Right lung (tissue), 5 donors: ENCODE results near the gene USP31. TPM values are rescaled to one million over a fixed set of nuclear protein-coding genes. Genes with fewer than 3 reads are reported as not detected.

Experiments used
- DNase-seq, 2 donors: peaks; one replicate each; pipeline ENCODE4 v3.0.0-alpha.2; 2013
- polyA plus RNA-seq, 5 donors: library from polyadenylated mRNA; unstranded; fragments of 120-200 nt; gene quantifications; one replicate each; pipeline versions ENCODE4 v1.2.1 to v1.2.3, GENCODE V29; 2013; ENCODE audit warnings: inconsistent platforms in 1 of 5, low replicate concordance in 1 of 5; ENCODE audit not compliant: insufficient read length in 5 of 5, insufficient read depth in 1 of 5

Gene USP31
- polyA plus RNA-seq, 5 donors, result 7.1 to 9.3 (median 9.2) TPM

DNA sequence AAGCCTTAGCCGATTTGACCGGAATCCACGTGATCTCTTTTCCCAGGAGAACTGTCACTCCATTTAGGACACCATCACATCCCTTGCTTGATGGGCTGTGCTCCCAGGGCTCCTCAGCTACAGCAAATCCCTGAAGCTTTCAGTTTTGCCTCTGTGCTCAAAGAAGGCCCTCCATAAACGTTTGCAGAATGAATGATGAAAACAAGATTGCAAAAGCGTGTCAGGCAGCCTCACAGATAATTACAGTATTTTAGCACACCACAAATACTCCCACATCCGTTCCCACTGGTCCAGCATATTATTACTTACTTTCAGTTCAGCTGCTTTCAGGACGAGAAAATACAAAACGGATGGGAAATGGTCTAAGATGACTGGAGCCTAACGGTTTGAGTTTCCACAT lies 84.6 kb downstream of the USP31 start:
- DNase-seq, result no peak

DNA sequence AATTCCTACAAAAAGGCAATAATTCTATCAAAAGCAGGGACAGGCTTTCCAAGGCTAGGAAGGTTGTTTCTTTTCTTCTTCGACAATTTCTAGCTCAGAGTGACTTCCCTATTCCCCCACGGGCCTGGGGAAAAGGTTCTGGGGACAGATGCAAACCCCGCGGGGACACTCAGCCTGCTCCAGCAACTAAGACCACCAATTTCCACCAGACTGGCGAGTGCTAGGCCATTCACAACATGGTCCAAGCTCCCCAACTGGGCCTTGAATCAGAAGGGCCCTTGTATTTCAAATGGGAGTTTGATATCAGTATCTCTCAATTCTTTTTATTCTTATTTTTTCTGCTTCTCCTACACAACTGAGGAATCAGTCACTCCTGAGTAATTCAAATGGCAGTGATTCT lies 86.7 kb downstream of the USP31 start:
- DNase-seq, result no peak

DNA sequence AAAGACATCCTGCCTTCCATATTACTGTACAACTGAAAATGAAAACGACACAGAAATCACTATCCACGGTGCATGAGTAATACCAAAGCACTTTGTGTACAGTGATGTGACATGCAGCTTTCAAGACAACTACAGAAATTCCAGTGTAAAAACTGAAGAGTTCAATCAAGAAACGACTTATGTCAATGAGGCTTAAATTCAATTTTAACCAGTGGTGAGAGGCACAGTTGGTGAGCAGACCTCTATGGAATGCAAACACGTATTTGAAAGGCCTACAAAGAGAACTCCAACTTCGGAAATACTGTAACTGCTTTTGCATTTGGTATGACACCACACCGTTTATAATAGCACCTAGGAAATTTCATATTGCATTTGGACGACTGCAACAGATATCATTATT lies 87.6 kb downstream of the USP31 start:
- no peak for DNase-seq

DNA sequence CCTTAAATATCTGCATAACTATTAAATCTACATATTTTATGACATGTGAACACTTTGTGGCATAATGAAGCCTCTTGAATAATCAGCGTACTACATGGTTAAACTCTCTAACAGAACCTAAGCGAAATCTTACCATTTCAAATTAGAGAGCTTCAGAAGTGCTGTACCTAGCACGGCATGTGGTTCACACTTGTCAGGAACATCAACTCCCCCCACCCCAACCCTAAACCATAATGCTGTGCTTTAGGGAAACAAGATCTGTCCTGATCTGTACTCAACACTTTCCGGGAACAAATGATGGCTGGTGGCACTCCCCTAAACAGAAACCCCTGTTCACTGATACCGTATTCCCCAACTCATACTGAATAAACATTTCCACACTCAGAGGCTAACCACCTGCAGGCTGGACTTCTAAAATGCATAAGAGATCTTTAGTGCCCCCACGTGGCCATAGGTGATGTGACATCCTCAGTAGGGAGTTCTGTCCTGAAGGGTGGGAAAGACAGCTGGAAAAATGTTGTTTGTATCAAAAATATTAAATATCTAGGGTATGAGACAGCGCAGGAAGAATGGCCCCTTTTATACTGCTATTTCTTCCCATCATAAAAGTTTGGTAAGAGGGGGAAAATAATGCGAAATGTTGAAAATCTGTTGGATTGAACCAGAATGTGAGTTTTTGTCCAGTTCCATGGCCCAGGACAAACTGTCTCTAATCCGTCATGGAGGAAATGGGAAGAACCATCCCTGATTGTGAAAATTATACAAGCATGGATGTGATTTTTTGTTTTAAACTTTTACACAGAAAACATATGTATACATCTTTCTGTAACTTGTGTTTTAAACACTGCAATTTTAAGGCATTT lies 88.6 kb downstream of the USP31 start:
- DNase-seq, result peak; percentile 23 to 42

DNA sequence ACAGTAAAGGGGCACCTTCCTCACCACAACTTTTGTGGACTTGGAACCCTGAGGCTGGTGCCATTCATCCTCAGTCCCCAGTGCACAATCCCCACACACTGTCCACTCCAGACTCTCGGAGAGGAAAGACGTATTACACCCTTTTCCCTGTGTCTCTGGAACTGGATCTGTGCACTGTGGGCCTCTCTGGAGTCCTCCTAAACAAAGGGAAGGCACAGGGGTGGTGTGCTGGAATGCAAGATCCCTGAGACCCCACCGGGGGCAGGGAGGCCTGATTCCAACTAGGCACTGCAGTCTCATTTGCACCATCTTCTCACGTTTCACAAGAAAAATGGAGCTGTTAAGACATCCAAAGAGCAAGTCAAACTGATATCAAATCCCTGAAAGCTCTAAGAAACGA lies 89.8 kb downstream of the USP31 start:
- DNase-seq, result no peak

DNA sequence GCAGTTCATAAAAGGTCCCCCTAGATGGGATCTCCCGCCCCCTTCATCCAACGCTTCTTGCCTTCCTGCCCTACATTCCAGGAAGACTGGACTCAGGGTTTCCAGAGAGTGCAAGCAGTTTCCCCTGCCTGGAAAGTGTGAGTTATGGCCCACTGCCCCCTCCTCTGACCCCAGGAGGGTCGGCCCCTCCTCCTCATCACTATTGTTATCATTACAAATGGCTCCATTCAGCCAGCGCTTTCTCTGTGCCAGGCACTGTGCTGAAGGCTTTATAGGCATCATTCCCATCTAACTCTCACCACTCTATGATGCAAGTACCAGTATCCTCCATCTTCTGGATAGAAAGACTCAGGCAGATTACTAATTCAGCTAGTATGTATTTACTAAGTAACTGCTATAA lies 90.7 kb downstream of the USP31 start:
- no peak for DNase-seq

DNA sequence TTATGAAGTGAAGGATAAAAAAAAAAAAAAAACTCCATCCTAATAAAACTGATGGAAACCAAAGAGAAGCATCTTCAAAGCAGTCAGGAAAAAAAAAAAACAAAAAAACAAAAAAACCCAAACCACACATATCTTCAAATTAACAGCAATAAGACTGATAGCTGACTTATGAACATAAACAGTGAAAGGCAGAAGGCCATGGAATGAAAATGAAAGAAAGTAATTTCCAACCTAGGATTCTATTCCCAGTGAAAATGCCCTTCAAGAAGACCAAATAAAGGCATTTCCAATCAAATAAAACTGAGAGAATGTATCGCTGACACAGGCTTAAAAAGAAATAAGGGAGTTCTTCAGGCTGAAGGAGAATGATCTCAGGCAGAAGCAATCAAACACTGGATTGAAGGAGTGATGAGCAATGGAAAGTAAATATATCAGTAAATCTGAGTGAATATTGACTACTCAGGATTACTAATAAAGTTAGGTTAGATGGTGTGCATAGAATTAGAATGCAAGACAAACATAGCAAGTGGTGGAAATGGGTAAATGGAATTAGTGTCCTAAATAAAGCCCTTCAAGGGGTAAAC lies 92.1 kb downstream of the USP31 start:
- no peak for DNase-seq

DNA sequence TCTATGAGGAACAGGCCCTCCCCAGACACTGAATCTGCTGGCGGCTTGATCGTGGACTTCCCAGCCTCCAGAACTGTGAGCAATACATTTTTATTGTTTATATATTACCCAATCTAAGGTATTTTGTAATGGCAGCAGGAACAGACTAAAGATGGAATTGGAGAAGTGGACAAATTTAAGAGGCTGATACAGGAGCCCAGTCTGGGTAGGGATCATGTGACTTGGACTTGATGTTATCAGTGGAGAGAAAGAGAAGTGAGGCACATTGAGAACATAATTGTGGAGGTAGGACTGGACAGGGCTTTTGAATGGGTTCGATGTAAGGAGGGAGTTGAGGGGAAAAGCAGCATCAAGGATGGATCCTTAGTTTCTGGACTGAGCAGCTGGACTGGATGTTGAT lies 93.8 kb downstream of the USP31 start:
- no peak for DNase-seq

DNA sequence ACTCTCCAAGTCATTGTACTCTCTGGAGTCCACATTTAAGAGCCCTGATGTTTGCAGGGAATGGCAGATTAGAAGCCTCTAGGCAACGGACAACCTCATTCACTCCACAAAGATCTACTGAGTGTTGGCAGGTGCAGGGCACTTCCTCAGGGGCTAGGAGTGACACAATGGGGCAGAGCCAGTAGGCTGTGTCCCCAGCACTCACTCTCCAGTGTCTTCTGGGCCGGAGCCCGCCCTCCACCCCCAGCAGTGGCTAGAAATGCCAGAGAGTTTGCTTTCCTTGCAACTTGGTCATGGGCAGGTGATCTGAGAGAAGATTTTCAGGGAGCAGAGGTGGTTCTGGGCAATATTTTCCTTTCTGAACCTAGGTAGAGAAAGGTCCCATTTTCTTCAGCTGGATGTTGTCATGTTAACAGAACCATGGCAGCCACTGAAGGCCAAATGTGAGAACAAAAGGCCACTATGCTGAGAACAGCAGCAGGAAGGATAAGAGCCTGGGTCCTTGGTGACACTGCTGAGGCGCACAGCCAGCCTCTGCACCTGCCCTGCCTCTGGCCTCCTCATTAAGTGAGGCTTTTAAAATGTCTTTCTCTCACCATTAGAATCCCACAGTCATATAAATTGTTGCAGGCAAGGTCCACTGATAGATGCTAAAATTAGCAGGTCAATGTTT lies 96.2 kb downstream of the USP31 start:
- DNase-seq, result no peak

DNA sequence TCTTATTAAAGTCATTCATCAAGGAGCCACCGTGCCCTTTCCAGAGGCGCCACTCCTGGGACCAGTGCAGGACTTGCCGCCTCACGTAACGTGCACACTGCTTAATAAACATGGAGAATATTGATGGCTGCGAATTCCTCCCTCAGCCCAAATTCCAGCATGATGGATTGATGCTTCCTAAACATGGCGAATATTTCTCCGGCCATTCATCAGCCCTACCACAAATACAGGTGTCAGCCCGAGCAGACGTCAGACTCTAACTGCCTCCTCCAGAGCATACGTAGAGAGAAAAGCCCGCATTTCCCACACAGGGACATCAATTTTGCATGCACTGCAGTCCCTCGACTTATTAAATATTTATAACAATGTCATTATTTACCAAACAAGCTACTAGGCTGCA lies 97.0 kb downstream of the USP31 start:
- DNase-seq, result no peak

DNA sequence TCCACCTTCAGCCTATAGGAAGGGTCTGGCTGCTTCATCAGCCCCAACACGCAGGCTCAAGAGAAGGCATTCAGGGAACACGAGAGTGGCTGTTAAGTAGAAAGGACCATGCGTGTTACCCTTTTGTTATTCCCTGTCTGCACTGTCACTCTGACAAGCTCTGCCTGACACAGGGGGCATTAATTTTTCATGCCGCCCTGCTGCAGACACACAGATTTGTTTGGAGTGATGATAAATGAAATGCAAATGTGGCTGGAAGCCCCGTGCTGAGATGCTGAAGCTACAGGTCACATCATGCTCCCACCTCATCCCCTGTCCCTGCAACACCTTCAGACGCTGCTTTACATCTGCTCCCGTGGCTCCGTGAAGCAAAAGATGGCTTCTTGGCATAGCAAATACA lies 97.7 kb downstream of the USP31 start:
- no peak for DNase-seq

DNA sequence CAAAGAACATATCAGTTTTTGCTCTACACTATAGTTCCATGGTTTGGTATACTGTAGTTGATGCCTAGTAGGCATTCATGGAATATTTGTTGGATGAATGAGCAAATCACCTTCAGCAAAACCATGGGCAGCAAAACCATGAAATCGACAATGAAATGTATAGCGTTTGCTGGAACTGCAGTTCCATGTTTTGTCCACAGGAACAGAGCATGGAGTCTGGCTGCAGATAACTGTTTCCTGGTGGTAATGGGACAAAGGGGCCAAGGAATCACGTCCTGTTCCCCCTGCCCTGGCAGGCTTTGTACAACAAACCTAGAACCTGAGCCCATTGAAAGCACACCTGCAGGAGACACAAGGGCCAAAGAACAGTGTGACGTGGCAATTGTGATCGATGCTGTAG lies 101.1 kb downstream of the USP31 start:
- no peak for DNase-seq

DNA sequence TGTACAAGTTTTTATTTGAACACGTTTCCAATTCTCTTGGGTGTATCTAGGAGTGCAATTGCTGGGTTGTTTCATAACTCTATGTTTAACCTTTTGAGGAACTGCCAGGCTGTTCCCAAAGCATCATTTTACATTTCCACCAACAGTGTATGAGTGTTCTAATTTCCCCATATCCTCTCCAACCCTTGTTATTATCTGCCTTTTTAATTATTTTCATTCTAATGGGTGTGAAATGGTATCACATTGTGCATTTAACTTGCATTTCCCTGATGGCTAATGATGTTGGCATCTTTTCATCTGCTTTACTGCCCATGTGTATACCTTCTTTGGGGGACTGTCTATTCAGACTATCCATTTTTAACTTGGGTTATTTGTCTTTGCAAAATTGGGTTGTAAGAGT lies 104.2 kb downstream of the USP31 start:
- DNase-seq, result no peak

DNA sequence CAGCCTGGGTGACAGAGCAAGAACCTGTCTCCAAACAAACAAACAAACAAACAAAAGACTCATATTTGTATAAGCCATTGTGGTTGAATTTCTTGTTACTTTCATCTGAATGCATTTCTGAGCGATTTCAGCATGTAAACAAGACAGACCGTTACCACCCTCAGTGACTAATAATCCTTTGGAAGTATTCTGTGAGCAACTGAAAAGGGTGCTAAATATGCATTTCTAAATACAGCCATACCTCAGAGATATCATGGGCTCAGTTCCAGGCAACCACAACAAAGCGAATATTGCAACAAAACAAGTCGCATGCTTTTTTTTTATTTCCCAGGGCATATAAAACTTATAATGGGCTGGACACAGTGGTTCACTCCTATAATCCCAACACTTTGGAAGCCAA lies 109.0 kb downstream of the USP31 start:
- DNase-seq, result no peak

DNA sequence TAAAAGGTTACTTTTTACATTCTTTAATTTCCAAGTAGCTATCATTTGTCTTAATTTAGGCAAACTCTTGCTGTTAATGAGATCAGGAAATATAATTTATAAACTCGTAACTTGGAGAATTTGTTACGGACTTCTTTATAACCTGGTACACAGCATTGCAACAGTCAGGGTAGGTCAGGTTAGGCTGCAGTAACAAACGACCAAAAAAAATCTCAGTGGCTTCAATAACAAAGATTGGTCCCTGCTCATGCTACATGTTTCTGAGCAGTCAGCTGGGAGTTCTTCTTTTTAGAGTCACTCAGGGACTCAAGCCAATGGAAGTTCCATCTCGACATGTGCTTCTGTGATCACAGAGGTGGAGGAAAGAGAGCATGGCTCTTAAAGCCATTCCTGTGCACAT lies 110.1 kb downstream of the USP31 start:
- DNase-seq, result no peak

DNA sequence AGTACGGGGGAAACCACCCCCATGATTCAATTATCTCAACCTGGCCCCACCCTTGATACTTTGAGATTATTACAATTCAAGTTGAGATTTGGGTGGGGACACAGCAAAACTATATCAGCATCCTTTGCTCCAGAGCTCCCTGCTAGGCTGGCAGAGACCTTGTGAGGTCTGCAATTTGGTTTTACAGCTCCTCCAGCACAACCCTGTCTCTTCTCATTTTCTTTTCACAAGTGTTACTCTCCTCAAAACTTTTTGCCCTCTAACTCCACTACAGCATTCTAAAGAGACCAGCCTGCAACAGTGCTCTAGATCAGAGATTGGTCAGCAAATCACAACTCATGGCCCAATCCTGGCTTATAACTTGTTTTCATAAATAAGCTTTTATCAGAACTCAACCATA lies 114.0 kb downstream of the USP31 start:
- DNase-seq, result no peak

DNA sequence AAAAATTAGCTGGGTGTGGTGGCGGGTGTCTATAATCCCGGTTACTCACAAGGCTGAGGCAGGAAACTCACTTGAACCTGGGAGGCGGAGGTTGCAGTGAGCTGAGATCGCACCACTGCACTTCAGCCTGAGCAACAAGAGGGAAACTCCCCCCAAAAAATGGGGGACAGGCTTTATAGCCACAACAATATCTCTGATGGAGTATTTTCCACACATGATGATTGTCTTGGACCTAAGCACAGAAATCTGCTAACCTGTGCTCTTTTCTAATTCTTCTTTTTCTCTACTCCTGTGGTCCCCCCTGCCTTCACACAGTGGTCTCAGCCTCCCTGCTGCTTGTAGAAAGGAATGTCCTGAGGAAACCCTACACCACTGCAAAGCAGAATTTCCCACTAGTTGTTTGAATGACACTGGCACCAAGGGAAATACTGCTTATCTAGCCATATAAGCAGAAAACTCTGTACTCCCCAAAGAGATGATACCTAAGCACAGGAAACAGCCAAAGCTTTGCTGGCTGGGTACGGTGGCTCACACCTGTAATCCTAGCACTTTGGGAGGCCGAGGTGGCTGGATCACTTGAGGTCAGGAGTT lies 117.6 kb downstream of the USP31 start:
- DNase-seq, result no peak

DNA sequence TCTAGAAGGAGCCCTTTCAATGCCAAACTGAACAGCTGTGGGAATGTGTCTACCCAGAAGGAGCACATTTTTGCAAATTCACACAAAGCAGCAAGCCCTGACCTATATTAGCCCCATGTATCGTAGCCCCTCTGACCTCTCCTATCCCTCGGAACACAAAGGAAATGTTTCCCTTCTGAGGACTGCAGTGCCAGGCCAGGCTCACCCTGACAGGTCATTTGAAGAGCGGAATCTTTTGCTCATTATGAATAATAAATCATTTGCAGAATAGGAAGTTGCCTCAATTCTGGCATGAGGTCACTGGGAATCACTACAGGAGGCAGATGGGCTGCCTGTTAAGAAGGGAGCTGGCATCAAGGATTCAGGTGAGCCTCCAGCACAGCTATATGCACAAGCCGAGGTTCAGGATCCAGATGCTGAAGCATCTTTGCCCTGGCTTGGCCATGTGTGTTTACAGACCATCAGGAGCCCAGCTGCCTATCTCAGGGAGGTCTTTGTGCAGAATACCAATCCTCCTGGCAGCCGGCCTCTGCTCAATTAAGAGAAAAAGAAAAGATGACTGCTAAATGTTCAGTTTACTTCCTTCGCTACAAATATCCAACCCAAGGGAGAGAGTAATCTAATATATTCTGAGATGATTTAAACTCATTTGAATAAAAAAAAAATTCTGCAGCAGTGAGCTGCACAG lies 119.4 kb downstream of the USP31 start:
- DNase-seq, result no peak

DNA sequence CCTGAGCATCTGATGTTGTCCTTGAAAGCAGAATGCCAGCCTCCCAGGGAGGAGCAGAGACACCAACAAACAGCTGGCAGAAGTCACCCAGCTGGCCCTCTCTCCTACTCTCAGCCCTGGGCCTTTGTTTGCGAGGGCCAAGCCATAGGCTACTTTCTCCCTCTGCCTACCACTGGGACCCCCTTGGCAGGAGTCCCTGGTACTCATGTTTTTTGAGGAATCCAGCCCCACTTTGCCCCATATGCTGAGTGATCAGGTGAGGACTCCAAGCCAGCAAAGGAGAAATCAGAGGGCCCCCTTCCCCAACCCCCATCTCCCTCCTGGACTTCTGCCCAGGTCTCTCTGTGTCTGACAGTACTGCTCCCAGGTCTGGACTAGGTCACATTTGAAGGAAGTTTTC lies 121.9 kb downstream of the USP31 start:
- no peak for DNase-seq

DNA sequence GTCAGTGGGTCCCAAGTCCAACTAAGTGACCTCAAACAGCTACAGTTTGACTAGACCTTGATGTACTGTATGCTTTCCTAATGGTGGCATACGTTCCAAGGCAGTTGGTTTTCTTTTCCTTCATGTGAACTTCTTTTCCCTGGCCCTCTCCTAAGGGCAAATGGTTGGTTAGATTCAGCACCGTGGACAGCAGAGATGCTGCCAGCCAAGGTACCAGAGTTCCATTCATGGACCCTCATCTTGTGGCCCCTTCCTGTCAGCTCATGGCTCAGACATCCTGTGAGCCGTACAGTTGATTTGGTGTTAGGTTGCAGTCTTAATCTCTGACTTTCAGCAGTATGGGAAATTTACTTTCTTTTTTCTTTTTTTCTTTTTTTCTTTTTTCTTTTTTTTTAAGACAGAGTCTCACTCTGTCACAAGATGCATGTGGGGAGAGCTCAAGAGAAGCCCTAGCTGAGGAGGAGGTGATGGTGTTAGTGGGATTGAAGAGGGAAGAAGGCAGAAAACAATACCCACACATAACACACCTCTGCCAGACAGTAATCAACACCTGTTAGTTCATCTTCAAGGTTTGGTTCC lies 122.4 kb downstream of the USP31 start:
- peak; percentile 9 to 15 for DNase-seq

DNA sequence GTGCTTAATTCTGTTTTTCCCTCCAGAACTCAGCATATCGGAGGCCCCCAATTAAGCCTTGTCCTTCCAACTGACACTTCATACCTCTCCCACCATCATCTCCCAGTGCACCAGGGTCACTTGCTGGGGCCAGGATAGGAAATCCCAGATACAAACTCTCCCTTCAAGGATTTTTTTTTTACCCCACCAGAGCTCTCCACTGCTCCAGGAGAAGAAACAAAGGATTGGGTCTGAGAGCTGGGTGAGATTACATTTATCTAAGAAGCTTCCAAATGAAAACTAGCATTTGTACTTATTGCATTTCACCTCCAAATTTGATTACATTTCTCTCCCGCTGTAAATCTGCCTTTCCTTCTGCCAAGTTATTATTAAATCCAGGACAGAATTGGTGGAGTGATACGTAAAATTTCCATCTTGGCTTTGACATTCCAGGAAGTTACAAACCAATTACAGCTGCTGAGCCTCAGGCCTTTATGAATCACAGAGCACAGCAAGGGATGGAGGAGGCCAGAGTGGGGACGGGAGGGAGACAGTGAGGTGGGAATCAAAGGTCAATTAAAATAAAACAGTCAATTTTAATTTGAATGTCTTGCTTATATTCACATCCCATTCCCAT lies 123.5 kb downstream of the USP31 start:
- no peak for DNase-seq
